Astrocyte of the spinal cord (primary cell): ENCODE data around the gene CAMKK1.
A peak's percentile ranks its signal among the peaks of the same experiment; 100 is the strongest.

ENCODE experiments used
- DNase-seq: peaks from one replicate; pipeline ENCODE4 v3.0.0; 2011; ENCODE audit warnings: low read depth, low spot score
- H3K4me3 ChIP-seq: 2 replicates; pipeline ENCODE4 v1.5.1; 2011; ENCODE audit warnings: low read depth, mild to moderate bottlenecking, low read length, moderate library complexity
- in situ Hi-C: cut with HindIII; loops from 2 replicates; pipeline ENCODE4 v1.10.0; 2017; ENCODE audit warnings: low sequenced_read_pairs
- TF ChIP-seq, protein P1 (sequence below): IDR thresholded peaks from 2 replicates; pipeline ENCODE4 v1.5.1; 2012; ENCODE audit warnings: low read depth, mild to moderate bottlenecking, low read length, inconsistent platforms

Gene CAMKK1

DNA sequence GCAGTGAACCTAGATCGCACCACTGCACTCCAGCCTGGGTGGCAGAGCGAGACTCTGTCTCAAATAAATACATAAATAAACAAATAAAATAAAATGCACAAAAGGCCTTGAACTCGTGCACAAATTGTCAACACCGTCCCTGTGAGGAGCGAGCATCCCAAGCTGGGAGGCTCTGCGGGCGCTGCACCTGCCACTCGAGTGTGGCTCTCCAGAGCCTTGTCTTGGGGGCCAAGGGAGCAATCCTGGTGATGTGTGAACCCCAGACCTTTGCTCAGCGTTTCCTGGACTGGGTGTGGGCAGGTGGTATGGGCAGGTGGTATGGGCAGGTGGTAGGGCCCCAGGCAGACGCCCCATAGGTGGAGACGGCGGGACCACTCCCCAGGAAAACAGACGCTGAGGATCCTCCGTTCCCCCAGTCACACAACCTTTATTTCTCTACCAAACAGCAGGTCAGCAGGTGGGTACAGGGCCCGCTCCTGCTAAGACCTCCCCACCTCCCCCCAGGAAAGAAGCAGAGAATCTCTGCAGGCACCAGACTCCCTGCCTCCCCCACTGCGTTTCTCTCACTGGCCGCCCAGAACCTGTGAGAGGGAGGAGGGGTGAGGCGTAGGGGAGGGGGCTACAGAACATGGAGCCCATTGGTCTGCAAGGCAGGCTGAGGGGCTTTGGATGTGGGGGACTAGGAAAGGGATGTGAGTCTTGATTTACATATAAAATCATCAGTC lies 30.8 kb upstream of the CAMKK1 start:
- H3K4me3 ChIP-seq: no peak overlapping the region
- TF ChIP-seq, protein P1, sequence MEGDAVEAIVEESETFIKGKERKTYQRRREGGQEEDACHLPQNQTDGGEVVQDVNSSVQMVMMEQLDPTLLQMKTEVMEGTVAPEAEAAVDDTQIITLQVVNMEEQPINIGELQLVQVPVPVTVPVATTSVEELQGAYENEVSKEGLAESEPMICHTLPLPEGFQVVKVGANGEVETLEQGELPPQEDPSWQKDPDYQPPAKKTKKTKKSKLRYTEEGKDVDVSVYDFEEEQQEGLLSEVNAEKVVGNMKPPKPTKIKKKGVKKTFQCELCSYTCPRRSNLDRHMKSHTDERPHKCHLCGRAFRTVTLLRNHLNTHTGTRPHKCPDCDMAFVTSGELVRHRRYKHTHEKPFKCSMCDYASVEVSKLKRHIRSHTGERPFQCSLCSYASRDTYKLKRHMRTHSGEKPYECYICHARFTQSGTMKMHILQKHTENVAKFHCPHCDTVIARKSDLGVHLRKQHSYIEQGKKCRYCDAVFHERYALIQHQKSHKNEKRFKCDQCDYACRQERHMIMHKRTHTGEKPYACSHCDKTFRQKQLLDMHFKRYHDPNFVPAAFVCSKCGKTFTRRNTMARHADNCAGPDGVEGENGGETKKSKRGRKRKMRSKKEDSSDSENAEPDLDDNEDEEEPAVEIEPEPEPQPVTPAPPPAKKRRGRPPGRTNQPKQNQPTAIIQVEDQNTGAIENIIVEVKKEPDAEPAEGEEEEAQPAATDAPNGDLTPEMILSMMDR: no peak
- no peak for DNase-seq
- in situ Hi-C loops: no loop called here

- DNase-seq: no peak
- H3K4me3 ChIP-seq: no peak overlapping the region
- TF ChIP-seq, protein P1: no peak
- in situ Hi-C loops: no loop called here
These were observed 29.9 kb upstream of the CAMKK1 start for GRCh38 chr17:3922765-3923164.

DNA sequence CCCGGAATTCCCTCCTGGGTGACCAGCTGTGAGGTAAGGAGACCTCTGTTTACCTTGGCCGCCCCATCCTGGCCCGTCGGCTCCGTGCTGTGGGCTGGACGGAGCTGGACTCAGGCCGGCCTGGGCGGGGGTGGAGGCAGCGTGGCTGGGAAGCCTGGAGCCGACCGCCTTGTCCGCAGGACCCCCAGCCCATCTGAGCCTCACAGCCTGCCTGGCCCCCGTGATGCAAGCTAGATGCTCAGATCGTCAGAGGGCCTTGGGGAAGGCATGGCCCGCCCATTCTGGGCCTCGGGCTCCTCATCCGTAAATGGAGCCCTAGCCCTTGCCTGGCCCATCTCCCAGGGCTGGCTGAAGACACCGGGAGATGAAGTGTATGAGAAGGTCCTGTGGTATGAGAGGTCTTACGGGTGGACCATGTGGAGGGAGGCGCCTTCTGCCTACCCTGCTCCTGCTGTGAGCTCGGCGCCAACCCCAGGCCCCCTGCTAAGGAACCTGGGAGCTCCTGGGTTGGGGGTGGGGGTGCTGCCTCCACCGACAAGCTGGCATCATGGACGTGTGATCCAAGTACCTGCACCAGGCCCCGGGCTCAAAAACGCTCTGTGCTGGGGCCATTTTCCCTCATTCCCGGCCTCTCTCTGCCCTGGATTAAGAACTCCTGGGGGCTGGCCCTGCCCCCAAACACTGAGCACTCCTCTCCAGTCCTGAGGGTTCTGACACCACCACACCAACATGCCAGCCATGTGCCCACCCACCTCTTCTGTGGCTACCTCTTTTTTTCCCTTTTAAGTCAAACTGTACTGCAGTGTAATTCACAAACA lies 28.9 kb upstream of the CAMKK1 start:
- in situ Hi-C loops: no loop called here
- no peak overlapping the region for H3K4me3 ChIP-seq
- DNase-seq: peak; percentile 20

DNA sequence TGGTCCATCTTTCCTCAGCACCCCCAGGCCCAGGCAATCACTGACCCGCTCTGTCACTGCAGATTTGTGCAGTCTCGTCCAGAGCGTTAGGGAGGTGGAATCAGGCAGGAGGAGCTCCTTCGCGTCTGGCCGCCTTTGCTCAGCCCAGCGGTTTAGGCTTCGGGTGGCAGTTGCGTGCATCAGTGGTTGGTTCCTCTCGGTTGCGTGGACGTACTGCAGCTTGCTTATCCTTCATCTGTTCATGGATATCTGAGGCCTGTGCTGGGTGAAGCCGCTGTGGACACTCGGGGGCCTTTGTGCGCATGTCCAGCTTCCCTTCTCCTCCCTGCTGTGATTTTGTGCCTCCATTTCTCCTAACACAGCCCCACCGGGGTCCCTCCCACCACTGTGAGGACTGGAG lies 28.2 kb upstream of the CAMKK1 start:
- in situ Hi-C loops: no loop called here
- TF ChIP-seq, protein P1: no peak
- no peak overlapping the region for H3K4me3 ChIP-seq
- no peak for DNase-seq

More for the DNA sequence above, 28.9 kb upstream of the CAMKK1 start:
- TF ChIP-seq, protein P1: no peak

- TF ChIP-seq, protein P1: no peak
- no peak for DNase-seq
- in situ Hi-C loops: no loop called here
- H3K4me3 ChIP-seq: no peak overlapping the region
These were observed 26.3 kb upstream of the CAMKK1 start for GRCh38 chr17:3919123-3919624.

- H3K4me3 ChIP-seq: no peak overlapping the region
- DNase-seq: no peak
- in situ Hi-C loops: no loop called here
- TF ChIP-seq, protein P1: no peak
These were observed 25.7 kb upstream of the CAMKK1 start for GRCh38 chr17:3918372-3919122.
